ENCODE data around the gene SPECC1.
A peak's percentile ranks its signal among the peaks of the same experiment; 100 is the strongest.
"Not testable (repeated sequence)": the region's sequence is repeated elsewhere in the genome, so short reads cannot be mapped to it uniquely, and the experiment has no call there.

The SPECC1 gene

GRCh38 chr17:20012017-20012536 lies 2.9 kb downstream of the SPECC1 start:
- no peak for DNase-seq

DNA sequence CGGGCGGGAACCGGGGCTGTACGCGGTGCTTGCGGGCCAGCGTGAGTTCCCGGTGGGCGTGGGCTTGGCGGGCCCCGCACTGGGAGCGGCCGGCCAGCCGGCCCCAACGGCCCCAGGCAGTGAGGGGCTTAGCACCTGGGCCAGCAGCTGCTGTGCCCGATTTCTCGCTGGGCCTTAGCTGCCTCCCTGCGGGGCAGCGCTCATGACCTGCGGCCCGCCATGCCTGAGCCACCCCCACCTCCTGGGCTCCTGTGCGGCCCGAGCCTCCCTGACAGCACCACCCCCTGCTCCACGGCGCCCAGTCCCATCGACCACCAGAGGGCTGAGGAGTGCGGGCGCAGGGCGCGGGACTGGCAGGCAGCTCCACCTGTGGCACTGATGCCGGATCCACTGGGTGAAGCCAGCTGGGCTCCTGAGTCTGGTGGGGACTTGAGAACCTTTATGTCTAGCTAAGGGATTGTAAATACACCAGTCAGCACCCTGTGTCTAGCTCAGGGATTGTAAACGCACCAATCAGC lies 7.4 kb downstream of the SPECC1 start:
- not testable (repeated sequence) for DNase-seq

DNA sequence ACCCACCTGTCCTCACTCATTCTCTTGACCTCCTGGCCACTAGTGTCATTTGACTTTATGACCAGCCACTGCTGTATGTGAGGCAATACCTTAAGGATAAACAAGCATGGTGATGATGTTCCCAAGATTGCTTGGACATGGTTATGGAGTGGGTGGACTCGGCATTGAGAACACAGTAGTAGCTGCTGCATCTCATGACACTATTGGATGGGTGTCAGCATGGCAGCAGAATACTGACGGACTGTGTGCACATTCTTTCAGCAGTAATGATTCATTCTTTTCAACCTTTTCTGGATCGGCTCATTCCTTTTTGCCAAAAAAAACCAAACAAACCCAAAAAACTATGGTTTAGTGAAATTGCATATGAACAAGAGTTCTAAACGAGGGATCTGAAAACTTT lies 13.5 kb downstream of the SPECC1 start:
- DNase-seq, result no peak

DNA sequence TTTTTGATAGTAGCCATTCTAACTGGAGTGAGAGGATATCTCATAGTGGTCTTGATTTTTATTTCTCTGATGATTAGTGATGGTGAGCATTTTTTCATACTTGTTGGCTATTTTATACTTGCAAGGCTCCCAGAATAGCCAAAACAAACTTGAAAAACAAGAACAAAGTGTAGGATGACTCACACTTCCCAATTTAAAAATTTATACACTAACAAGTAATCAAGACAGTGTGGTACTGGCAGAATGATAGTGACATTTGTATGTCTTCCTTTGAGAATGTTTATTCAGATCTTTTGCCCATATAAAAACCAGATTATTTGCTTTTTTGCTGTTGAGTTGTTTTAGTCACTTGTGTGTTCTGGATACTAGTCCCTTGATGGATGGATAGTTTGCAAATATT lies 17.8 kb downstream of the SPECC1 start:
- no peak for DNase-seq

GRCh38 chr17:20028443-20028842 lies 19.3 kb downstream of the SPECC1 start:
- DNase-seq, result no peak

DNA sequence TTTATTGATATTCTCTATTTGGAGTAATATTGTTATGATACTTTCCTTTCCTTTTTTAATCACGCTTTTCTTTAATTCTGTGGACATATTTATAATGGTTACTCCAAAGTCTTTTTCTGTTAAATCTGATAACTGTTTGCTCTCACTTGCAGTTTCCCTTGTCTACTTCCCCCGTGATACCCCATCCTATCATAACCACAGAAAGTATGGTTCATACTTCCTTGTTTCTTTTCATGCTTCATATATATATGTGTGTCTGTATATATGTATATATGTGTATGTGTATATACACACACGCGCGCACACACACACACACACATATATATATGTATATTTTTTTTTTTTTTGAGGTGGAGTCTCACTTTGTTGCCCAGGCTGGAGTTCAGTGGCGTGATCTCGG lies 23.5 kb downstream of the SPECC1 start:
- no peak for DNase-seq

- DNase-seq, result no peak
Observed at GRCh38 chr17:20033415-20033814, 24.3 kb downstream of the SPECC1 start.

DNA sequence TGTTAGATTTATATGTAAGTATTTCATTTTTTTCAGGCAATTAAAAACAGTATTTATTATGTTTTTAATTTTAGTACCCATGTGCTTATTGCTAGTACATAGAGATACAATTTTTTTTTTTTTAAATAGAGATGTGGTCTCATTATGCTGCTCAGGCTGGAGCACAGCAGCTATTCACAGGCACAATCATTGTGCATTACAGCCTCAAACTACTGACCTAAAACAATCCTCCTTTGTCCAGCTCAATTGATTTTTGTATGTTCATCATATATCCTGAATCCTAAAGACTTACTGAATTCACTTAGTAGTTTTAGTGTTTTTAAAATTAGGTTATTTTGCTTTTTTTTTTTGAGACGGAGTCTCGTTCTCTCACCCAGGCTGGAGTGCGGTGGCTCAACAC lies 26.3 kb downstream of the SPECC1 start:
- DNase-seq, result no peak

DNA sequence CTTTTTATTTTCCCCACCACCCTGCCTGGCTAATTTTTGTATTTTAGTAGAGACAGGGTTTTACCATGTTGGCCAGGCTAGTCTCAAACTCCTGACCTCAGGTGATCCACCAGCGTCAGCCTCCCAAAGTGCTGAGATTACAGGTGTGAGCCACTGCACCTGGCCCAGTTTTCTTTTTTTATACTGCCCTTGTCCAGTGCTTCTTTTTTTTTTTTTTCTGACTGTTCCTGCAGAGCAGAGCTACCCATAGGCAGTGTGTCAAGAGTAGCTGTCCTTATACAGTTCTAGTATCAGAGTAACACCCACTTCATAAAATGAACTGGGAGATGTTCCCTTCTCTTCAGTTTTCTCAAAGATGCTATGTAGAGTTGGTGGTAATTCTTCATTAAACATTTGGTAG lies 28.1 kb downstream of the SPECC1 start:
- DNase-seq, result not testable (repeated sequence)

GRCh38 chr17:20039037-20039436 lies 29.9 kb downstream of the SPECC1 start:
- no peak for DNase-seq

DNA sequence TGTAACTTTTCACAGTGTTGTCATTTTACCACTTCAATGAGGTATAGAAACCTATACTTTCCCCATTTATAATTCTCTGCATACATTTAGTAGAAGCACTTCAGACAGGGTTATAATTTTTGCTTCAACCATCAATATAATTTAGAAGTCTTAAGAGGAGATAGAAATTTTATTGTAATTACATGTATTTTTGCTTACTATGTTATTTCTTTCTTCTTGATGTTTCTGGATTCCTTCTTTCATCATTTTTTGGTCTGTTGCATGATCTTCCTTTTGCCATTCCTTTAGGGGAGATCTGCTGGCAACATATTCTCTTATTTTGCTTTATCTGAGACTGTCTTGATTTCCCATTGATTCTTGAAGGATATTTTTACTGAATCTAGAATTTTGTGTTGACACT lies 31.1 kb downstream of the SPECC1 start:
- no peak for DNase-seq

- no peak for DNase-seq
Observed at GRCh38 chr17:20043021-20043420, 33.9 kb downstream of the SPECC1 start.

GRCh38 chr17:20045476-20045875 lies 36.3 kb downstream of the SPECC1 start:
- DNase-seq, result no peak

DNA sequence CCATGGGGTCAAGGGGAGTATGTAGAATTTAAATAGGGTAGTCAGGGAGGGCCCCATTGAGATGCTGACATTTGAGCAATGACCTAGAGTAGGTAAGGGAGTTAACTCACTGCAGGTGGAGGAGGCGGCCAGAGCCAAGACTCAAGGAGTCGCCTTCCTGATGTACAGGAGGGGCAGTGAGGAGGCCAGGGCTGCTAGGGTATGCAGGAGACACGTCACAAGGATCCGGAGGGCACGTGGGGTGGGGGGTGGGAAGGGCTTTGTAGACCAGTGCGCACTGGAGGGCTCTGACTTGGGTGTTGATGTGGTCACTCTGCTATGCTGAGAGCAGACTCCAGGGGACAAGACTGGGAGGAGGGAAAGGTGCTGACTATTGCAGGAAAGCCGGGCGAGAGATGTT lies 37.5 kb downstream of the SPECC1 start:
- no peak for DNase-seq

GRCh38 chr17:20051624-20052023 lies 42.5 kb downstream of the SPECC1 start:
- no peak for DNase-seq

- no peak for DNase-seq
Observed at GRCh38 chr17:20053361-20053964, 44.3 kb downstream of the SPECC1 start.

GRCh38 chr17:20059728-20060188 lies 50.6 kb downstream of the SPECC1 start:
- no peak for DNase-seq

DNA sequence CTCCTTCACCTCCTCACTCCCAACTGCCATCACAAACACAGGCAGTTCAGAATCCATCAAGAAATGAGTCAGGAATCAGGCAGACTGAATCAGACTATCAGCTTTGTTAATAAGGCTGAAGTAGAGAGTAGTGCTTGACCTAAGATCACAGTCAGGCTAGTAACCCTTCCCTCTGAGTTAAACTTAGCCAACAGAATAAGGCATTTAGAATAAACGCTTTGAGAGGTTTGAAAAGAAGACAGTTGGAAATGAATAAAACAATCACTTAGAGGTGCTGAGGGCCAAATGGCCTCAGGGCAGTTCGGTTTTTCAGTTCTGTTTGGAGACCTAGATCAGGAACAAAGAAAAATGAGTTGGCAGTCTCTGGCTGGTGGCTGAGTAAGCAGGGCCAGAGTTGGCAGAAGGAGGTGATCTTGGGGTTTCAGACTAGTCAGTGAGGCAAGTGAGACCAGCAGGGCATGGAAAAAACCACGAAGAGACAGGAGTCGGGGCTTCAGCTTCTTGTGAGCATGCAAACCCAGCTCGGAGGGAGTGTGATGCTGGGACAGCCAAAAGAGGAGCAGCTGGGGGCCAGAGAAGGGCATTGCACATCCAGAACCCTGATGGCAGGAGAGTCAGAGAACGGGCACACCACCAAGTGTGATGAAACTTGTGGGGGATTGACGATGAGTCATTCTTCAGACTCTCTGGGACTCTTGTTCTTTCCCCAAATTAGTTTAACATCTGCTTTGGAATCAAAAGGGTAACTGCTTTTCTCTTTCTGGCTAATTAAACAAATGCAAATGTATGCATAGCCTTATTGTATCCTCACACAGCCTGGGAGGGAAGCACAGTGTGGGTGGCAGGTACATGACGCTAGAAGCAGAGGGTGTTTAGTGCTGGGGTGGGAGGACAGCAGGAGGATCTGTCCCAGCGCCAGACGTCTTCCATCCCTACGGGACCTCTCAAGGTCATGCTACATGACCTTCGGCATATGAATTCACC lies 54.8 kb downstream of the SPECC1 start:
- DNase-seq, result peak; percentile 7

DNA sequence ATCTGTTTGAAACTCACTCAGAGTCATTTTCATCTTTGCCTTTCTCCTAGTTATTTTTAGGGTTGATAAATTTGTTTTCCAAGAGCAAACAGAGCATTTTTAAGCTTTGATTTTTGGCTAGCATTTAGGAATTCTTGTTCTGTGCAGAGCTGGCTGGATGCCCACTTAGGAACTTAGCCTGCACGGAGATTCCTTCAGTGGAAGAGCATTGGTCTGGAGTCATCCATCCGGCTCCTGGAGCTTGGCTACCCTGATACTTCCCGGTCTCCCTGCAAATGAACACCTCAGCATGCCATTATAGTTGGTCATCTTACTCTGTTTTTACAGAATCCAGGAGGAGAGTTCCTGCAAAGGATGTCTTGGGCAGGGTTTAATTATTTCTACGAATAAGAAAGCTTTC lies 57.1 kb downstream of the SPECC1 start:
- no peak for DNase-seq

DNA sequence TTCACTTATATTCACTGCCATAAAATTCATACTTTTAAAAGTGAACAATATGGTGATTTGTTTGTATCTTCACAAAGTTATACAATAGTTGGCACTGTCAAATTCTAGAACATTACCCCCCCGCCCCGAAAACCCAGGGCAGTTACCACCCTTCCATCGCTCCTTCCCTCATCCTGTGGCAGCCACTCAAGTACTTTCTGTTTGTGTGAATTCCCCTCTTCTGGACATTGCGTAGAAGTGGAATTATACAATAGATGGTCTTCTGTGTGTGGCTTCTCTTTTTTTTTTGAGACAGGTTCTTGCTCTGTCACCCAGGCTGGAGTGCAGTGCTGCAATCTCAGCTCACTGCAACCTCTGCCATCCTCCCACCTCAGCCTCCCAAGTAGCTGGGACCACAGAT lies 58.6 kb downstream of the SPECC1 start:
- no peak for DNase-seq

GRCh38 chr17:20068445-20068844 lies 59.3 kb downstream of the SPECC1 start:
- no peak for DNase-seq

DNA sequence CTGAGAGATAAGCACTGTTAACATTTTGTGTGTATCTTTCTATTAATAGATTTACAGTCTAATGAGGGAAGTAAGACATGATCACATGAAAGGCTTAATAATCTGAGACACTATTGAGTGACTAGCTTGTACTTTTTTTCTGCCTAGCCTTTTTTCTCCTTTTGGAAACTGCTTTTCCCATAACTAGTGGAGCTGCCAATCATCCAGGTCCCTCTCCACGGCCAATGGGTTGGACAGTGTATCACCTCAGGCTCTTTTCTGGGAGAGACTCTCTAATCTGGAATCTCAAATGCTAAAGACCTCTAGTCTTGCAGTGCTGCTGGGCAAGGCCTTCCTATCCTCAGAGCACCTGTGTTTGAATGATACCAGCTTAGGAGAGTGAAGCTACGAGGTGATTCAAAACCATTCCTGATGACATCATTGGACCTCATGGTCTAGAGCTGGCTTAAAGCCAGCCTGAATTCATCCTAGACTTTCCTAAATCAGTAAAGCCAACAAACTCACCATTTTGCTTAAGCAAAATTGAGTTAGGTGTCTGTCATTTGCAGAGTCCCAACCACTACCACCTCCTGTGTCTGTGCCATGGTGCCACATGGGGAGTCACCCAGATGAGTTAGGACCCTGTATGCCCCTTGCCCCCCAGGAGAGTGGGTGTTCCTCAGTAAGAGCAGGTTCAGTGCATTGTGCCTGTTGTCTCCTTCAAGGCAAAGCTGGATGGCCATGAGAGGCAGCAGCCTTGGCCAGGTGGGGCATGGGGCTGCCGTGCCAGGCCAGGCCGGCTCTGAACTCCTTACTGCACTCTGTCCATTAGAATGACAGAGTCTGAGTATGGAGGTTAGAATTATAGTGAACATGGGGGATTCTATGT lies 62.9 kb downstream of the SPECC1 start:
- DNase-seq, result no peak

GRCh38 chr17:20072692-20072992 lies 63.5 kb downstream of the SPECC1 start:
- no peak for DNase-seq
